Gastrocnemius medialis (tissue), 4 donors: ENCODE results near the gene RANGRF. TPM values are rescaled to one million over a fixed set of nuclear protein-coding genes. Genes with fewer than 3 reads are reported as not detected.

Experiments used
- ATAC-seq, 2 donors: fragments of 150-250 bp; one replicate each; pipeline ENCODE4 v1.9.1; 2016
- DNase-seq, 2 donors: peaks; one replicate each; pipeline ENCODE4 v3.0.0-alpha.2; 2019
- H3K27ac ChIP-seq, 4 donors: fragments of 200-600 bp; sonication (generic); 1 replicate in 1 of 4; 2 replicates in 3 of 4; pipeline ENCODE4 v1.5.1; 2016 to 2018; ENCODE audit warnings: mild to moderate bottlenecking in 2 of 4, moderate library complexity in 1 of 4
- H3K27me3 ChIP-seq, 3 donors: fragments of 200-600 bp; sonication (generic) in 2 of 3; 1 replicate in 1 of 3; 2 replicates in 2 of 3; pipeline versions ENCODE4 v1.5.1 to v1.6.0; 2016 to 2019; ENCODE audit warnings: mild to moderate bottlenecking in 1 of 3, moderate library complexity in 1 of 3
- H3K36me3 ChIP-seq, 2 donors: fragments of 200-600 bp; sonication (generic) in 1 of 2; one replicate each; pipeline ENCODE4 v1.5.1; 2017 to 2018
- H3K4me1 ChIP-seq, 2 donors: fragments of 200-600 bp; sonication (generic) in 1 of 2; one replicate each; pipeline ENCODE4 v1.5.1; 2016 to 2017; ENCODE audit warnings: mild to moderate bottlenecking in 2 of 2
- H3K4me3 ChIP-seq, 4 donors: fragments of 200-600 bp; sonication (generic) in 3 of 4; 1 replicate in 1 of 4; 2 replicates in 3 of 4; pipeline ENCODE4 v1.5.1; 2016 to 2019; ENCODE audit warnings: mild to moderate bottlenecking in 2 of 4
- H3K9me3 ChIP-seq, 3 donors: fragments of 200-600 bp; sonication (generic) in 2 of 3; 1 replicate in 1 of 3; 2 replicates in 2 of 3; pipeline ENCODE4 v1.5.1; 2016 to 2019
- CTCF ChIP-seq, 5 experiments: fragments of 450-650 bp in 3 of 5; fragments of 200-600 bp in 2 of 5; sonication (generic) in 2 of 5; IDR thresholded peaks in 4 of 5; conservative IDR thresholded peaks in 1 of 5; 1 replicate in 4 of 5; 2 replicates in 1 of 5; pipeline ENCODE4 v1.5.1; 2016 to 2019; ENCODE audit warnings: antibody characterized with exemption in 5 of 5, mild to moderate bottlenecking in 3 of 5, moderate library complexity in 3 of 5
- POLR2A ChIP-seq, 2 donors: fragments of 450-650 bp; IDR thresholded peaks; one replicate each; pipeline ENCODE4 v1.6.1; 2017; ENCODE audit warnings: antibody characterized with exemption in 2 of 2, mild to moderate bottlenecking in 2 of 2, moderate library complexity in 2 of 2
- in situ Hi-C, 4 donors: fragments of 200-750 bp; cut with MboI; loops; one replicate each; pipeline versions ENCODE4 v1.15.0 to v1.8.0; 2017; ENCODE audit warnings: low sequenced_read_pairs in 4 of 4
- intact Hi-C: fragments of 100-400 bp; cut with DNase I; formaldehyde crosslinking; loops from one replicate; pipeline ENCODE4 v1.15.1; 2023; ENCODE audit warnings: low total_unique reads
- total RNA-seq, 4 donors: library from RNA; depleted of rRNA; stranded (reverse); fragments of >200 nt; gene quantifications; one replicate each; pipeline versions ENCODE4 v1.1.0 to v1.2.3, GENCODE V29; 2016

RANGRF gene
- total RNA-seq, 4 donors from 2014 or later, result 6.9 to 21.2 (median 15.4) TPM

- DNase-seq, result no peak
- no peaks in the 10 kb centered on the region for H3K36me3 ChIP-seq
- peaks cover 16 to 24% of the 10 kb centered on the region in 2 donors for H3K4me1 ChIP-seq
- H3K27ac ChIP-seq, result peak overlapping the region; percentile 89 to 100 (median 100)
- in situ Hi-C loops (loop anchor here in 1 of 4 donors (25.0 kb wide), 1 partner anchor 200 kb away; the partner anchor contains the start of gene ALOX12B), intact Hi-C loops (loop anchor here (1.0 to 5.0 kb wide), 3 partner anchors 38 to 85 kb away; partner anchors contain the start of gene PFAS)
- H3K9me3 ChIP-seq, result no peaks in the 10 kb centered on the region
- H3K4me3 ChIP-seq, result peak overlapping the region; percentile 74 to 100 (median 96)
- TF ChIP-seq CTCF (IDR thresholded peaks at IDR 0.05 in 4 of 5, conservative IDR thresholded peaks at IDR 0.05 in 1 of 5), result no peak
- no peak for TF ChIP-seq POLR2A (IDR thresholded peaks at IDR 0.05)
- H3K27me3 ChIP-seq, result no peaks in the 10 kb centered on the region
- no peak for ATAC-seq
These were observed 677 bp upstream of the RANGRF start for GRCh38 chr17:8287651-8288335.

- Histone ChIP-seq H3K27me3 (no peaks in the 10 kb centered on the region), H3K4me1 (peaks cover 16 to 25% of the 10 kb centered on the region in 2 donors), H3K9me3 (no peaks in the 10 kb centered on the region), H3K36me3 (no peaks in the 10 kb centered on the region), H3K4me3 (peak overlapping the region; percentile 74 to 100 (median 96)), H3K27ac (peak overlapping the region; percentile 89 to 100 (median 100))
- DNase-seq (no peak), ATAC-seq (peak in 1 of 2 donors; percentile 10)
- in situ Hi-C loops, result loop anchor here in 1 of 4 donors (25.0 kb wide), 1 partner anchor 202 kb away; the partner anchor contains the start of gene ALOX12B
- intact Hi-C loops, result loop anchor here (2.0 to 5.0 kb wide), 2 partner anchors 66 to 87 kb away; no protein-coding TSS in a partner anchor
- TF ChIP-seq CTCF (IDR thresholded peaks at IDR 0.05 in 4 of 5, conservative IDR thresholded peaks at IDR 0.05 in 1 of 5), result no peak
- TF ChIP-seq POLR2A (IDR thresholded peaks at IDR 0.05), result no peak
These were observed 580 bp downstream of the RANGRF start for GRCh38 chr17:8289103-8289397.

GRCh38 chr17:8290043-8290442, 1.6 kb downstream of the RANGRF start:
- Histone ChIP-seq H3K4me3 (no peak overlapping the region), H3K4me1 (peaks cover 20 to 30% of the 10 kb centered on the region in 2 donors), H3K36me3 (no peaks in the 10 kb centered on the region), H3K27me3 (no peaks in the 10 kb centered on the region), H3K27ac (no peak overlapping the region), H3K9me3 (no peaks in the 10 kb centered on the region)
- in situ Hi-C loops, result loop anchor here in 3 of 4 donors (10.0 to 25.0 kb wide), 3 partner anchors 45 to 203 kb away; partner anchors contain the start of genes ALOX12B (in 1 of the 3), CTC1 (in 1 of the 3) and PFAS (in 1 of the 3)
- DNase-seq (no peak), ATAC-seq (no peak)
- TF ChIP-seq CTCF (IDR thresholded peaks at IDR 0.05 in 4 of 5, conservative IDR thresholded peaks at IDR 0.05 in 1 of 5), result no peak
- no peak for TF ChIP-seq POLR2A (IDR thresholded peaks at IDR 0.05)
- intact Hi-C loops, result loop anchor here (10.0 kb wide), 1 partner anchor 205 kb away; the partner anchor contains the start of gene ALOX12B

GRCh38 chr17:8292639-8293395, 4.3 kb downstream of the RANGRF start:
- in situ Hi-C loops (loop anchor here in 3 of 4 donors (10.0 to 25.0 kb wide), 3 partner anchors 48 to 206 kb away; partner anchors contain the start of genes ALOX12B (in 1 of the 3), CTC1 (in 1 of the 3) and PFAS (in 1 of the 3)), intact Hi-C loops (loop anchor here (10.0 kb wide), 1 partner anchor 208 kb away; the partner anchor contains the start of gene ALOX12B)
- Histone ChIP-seq H3K27me3 (no peaks in the 10 kb centered on the region), H3K36me3 (no peaks in the 10 kb centered on the region), H3K9me3 (no peaks in the 10 kb centered on the region), H3K27ac (no peak overlapping the region), H3K4me3 (no peak overlapping the region), H3K4me1 (peaks cover 19 to 23% of the 10 kb centered on the region in 2 donors)
- ATAC-seq (no peak), DNase-seq (no peak)
- TF ChIP-seq POLR2A (IDR thresholded peaks at IDR 0.05) (no peak), CTCF (IDR thresholded peaks at IDR 0.05 in 4 of 5, conservative IDR thresholded peaks at IDR 0.05 in 1 of 5) (no peak)
